HG03571 (cell line): ENCODE data around the gene PRDM10.
"Not testable (repeated sequence)": the region's sequence is repeated elsewhere in the genome, so short reads cannot be mapped to it uniquely, and the experiment has no call there.

Experiments used
- ATAC-seq: cut with Tn5 transposase; IDR thresholded peaks from one replicate; pipeline ENCODE4 v1.9.1; 2021; ENCODE audit not compliant: unreplicated experiment

Gene PRDM10

GRCh38 chr11:129979046-129979605, 23.5 kb downstream of the PRDM10 start:
- no peak for ATAC-seq

DNA sequence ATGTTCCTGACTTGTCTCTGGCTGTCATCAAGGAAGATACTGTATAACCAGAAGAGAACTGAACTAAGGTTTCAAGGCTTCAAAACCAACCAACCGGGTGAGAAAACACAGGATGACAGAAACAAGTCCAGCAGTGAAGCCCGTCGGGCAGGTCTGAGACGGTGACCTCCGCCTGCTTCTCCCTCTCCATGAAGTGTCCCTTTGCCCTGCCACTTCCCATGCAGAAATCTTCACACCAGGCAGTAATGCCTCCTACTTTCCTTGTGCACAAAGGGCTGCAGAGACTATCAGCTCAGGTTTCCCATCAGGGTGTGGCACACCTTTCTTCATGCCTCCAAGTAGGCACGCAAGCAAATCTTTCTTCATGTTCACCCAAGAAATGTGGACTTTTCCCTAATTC, 24.2 kb downstream of the PRDM10 start:
- ATAC-seq = no peak

- no peak for ATAC-seq
These were observed 26.3 kb downstream of the PRDM10 start for GRCh38 chr11:129976328-129976727.

DNA sequence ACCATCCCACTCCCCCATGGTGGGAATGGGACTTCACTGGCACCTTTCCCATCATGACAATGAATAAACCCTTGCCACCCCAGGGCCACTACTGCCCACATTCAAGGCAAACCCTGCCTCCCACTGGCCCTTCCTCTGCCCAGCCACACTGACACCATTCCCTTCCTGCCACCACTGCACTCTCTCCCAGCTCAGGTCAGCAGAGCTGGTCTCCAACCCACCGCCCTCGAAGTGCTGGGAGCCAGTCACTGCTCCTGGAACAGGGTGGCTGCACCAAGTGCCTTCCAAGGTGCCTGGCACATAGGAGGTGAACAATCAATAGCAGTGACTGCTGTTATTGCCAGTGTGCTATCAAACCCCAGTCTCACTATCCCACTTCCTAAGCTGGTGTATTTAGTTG, 27.1 kb downstream of the PRDM10 start:
- ATAC-seq = no peak

- no peak for ATAC-seq
These were observed 28.0 kb downstream of the PRDM10 start for GRCh38 chr11:129974672-129975071.

GRCh38 chr11:129974237-129974636, 28.4 kb downstream of the PRDM10 start:
- no peak for ATAC-seq

GRCh38 chr11:129973809-129974208, 28.8 kb downstream of the PRDM10 start:
- no peak for ATAC-seq

DNA sequence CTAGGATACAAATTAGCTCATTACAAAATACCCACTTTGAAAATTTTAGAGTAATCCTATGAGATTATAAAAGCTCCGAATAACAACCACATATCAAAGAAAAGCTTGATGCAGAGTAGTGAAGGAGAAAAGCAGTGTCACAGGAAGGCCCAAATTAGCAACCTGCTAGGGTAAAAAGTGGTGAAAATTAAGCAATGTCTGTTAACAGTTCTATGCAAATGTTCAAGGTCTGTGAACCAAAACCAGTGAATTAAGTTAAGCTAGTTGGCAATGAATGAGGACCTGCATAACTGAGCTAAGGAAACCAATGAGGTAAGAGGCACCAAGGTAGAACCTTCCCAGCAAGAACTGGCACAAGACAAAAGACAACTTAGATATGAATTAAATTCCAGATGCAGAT, 29.6 kb downstream of the PRDM10 start:
- ATAC-seq = peak; percentile 83

- no peak for ATAC-seq
These were observed 30.0 kb downstream of the PRDM10 start for GRCh38 chr11:129972611-129973010.

DNA sequence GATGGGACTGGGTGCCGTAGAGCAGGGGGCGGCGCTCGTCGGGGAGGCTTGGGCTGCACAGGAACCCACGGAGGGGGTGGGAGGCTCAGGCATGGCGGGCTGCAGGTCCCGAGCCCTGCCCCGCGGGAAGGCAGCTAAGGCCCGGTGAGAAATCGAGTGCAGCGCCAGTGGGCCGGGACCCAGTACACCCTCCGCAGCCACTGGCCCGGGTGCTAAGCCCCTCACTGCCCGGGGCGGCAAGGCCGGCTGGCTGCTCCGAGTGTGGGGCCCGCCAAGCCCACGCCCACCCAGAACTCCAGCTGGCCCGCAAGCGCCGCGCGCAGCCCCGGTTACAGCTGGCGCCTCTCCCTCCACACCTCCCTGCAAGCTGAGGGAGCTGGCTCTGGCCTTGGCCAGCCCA, 30.8 kb downstream of the PRDM10 start:
- not testable (repeated sequence) for ATAC-seq

DNA sequence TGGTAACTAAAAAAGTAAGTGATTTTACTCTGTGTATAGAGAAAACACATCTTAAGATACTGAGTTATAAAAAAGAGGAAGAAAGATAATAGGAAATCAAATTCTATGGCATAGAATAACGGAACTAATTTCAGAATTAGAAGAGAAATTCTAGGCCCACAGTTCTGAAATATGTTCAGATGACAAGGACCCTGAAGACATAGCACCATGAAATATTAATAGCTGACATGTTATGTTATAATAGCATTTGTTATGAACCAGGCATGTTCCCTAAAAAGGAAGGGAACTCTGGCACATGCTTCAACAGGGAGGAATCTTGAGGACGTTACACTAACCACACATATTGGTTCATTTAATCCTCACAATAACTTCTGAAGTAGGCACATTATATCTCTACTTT, 32.7 kb downstream of the PRDM10 start:
- ATAC-seq = no peak

- ATAC-seq = no peak
These were observed 33.8 kb downstream of the PRDM10 start for GRCh38 chr11:129968591-129969419.

GRCh38 chr11:129967996-129968395, 34.6 kb downstream of the PRDM10 start:
- ATAC-seq = no peak

- ATAC-seq = no peak
These were observed 37.4 kb downstream of the PRDM10 start for GRCh38 chr11:129965248-129965647.

DNA sequence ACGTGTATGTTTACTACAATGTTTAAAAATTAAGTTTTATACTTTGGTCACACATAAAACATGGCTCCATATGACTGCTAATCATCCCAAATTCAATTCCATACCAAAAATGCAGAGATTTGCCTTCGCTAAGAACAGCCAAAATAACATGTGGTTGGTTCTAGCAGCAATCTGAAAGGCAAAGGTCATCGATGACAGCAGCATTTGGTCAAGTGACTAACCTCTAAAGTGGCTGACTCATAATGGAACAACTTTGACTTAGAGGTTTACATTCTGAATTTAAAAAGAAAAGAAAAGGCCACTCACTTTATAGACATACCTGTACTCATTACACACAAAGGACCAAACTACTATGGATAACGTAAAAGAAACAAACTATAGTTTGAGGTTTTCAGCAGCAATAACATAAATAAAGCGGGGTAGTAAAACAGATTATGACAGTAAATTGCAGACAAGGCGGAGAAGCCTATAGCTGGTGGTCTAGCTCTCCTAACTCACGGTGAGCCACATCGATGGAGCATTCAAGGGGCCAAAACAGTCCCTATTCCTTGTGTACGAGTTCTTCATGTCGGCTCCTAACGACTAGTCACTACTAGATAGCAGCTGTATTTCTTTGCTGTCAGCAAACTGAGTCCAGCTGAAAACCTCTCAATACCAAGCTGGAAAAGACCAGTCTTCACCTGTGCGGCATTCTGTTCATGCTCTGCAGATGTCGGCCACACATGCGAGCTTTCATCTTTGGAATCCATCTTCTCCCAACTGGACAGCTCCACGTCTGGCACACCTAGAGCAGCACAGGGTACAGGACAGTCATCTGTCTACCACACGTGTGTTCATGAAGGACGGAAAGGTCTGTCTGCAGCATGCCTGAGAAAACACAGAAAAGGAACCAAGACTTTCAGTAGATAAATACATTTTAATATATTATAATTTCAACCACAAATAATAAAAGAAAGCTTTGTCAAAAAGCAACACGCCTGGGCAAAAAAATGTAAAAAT, 42.1 kb downstream of the PRDM10 start:
- peak; percentile 88 for ATAC-seq

GRCh38 chr11:129959687-129960086, 42.9 kb downstream of the PRDM10 start:
- ATAC-seq = no peak

DNA sequence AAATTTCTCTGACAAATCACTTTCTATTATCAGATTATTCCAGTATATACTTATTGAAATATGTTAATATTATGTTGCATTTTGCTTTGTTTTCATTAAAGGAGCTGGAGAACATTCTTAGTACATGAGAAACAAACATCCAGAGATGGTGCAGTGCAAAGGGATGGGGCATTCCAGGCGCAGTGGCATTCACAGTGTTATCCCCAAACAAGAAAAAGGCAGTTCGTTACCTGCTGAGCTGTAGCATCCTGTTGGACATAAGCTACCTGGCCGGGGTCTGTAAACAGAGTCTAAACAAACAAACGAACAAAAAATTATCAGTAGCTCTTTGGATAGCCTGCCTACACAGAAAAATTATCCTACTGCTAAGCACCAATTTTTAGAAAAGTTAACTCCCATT, 47.4 kb downstream of the PRDM10 start:
- no peak for ATAC-seq

GRCh38 chr11:129954703-129955102, 47.9 kb downstream of the PRDM10 start:
- not testable (repeated sequence) for ATAC-seq

- ATAC-seq = no peak
These were observed 50.8 kb downstream of the PRDM10 start for GRCh38 chr11:129951866-129952262.

- ATAC-seq = no peak
These were observed 51.3 kb downstream of the PRDM10 start for GRCh38 chr11:129951201-129951865.
